DMS 273 treated with DMSO at 0.1 percent for 48 hours (cell line): Measurements from ENCODE around the gene SLC12A6.
"Not testable (repeated sequence)": the region's sequence is repeated elsewhere in the genome, so short reads cannot be mapped to it uniquely, and the experiment has no call there.

Experiments
- DNase-seq: peaks from one replicate; lab custom pipeline; 2025; lab: John Stamatoyannopoulos, UW

SLC12A6 gene

GRCh38 chr15:34357653-34358052 lies 20.1 kb upstream of the SLC12A6 start:
- DNase-seq = no peak

GRCh38 chr15:34355241-34355640 lies 17.7 kb upstream of the SLC12A6 start:
- DNase-seq = no peak

- no peak for DNase-seq
Observed at GRCh38 chr15:34354286-34354685, 16.7 kb upstream of the SLC12A6 start.

GRCh38 chr15:34353627-34354026 lies 16.0 kb upstream of the SLC12A6 start:
- DNase-seq = no peak

- not testable (repeated sequence) for DNase-seq
Observed at GRCh38 chr15:34352996-34353395, 15.4 kb upstream of the SLC12A6 start.

GRCh38 chr15:34349769-34350168 lies 12.2 kb upstream of the SLC12A6 start:
- DNase-seq = no peak

GRCh38 chr15:34348735-34349300 lies 11.2 kb upstream of the SLC12A6 start:
- DNase-seq = no peak

GRCh38 chr15:34347951-34348638 lies 10.5 kb upstream of the SLC12A6 start:
- DNase-seq = no peak

GRCh38 chr15:34342737-34343575 lies 5.4 kb upstream of the SLC12A6 start, which contains the start of the genes NOP10 and NUTM1:
NOP10 (minus strand) TSS chr15:34343136; CDS start chr15:34343073, 63 bp downstream.
NUTM1 (plus strand) TSS chr15:34343315; CDS start chr15:34343697, 382 bp downstream.
- peak; percentile 73 for DNase-seq

- DNase-seq = not testable (repeated sequence)
Observed at GRCh38 chr15:34342213-34342736, 4.7 kb upstream of the SLC12A6 start.

GRCh38 chr15:34341381-34342212 lies 4.0 kb upstream of the SLC12A6 start:
- DNase-seq = no peak

- DNase-seq = no peak
Observed at GRCh38 chr15:34339946-34340345, 2.4 kb upstream of the SLC12A6 start.

GRCh38 chr15:34338347-34338746 lies 766 bp upstream of the SLC12A6 start:
- DNase-seq = no peak

GRCh38 chr15:34336991-34337556 lies 507 bp downstream of the SLC12A6 start:
- no peak for DNase-seq

- DNase-seq = no peak
Observed at GRCh38 chr15:34336231-34336990, 1.2 kb downstream of the SLC12A6 start.

- no peak for DNase-seq
Observed at GRCh38 chr15:34335176-34336032, 2.2 kb downstream of the SLC12A6 start.

- DNase-seq = no peak
Observed at GRCh38 chr15:34334672-34335071, 2.9 kb downstream of the SLC12A6 start.

GRCh38 chr15:34332553-34333120 lies 4.9 kb downstream of the SLC12A6 start:
- no peak for DNase-seq

- DNase-seq = no peak
Observed at GRCh38 chr15:34331809-34332208, 5.8 kb downstream of the SLC12A6 start.
